CD14-positive monocyte (primary cell): ENCODE results near the gene MS4A7. TPM values are rescaled to one million over a fixed set of nuclear protein-coding genes. Genes with fewer than 3 reads are reported as not detected.

Experiments
- DNase-seq, 3 donors: peaks; one replicate each; pipeline ENCODE4 v3.0.0-alpha.2; 2011 to 2022
- H2AFZ ChIP-seq: 2 replicates; pipeline ENCODE4 v1.6.0; 2012; ENCODE audit warnings: mild to moderate bottlenecking, low read depth, low read length, inconsistent platforms; ENCODE audit not compliant: insufficient read depth, poor library complexity, severe bottlenecking
- H3K27ac ChIP-seq, 2 donors: 1 replicate in 1 of 2; 2 replicates in 1 of 2; pipeline ENCODE4 v1.5.1; 2012 to 2013; ENCODE audit warnings: low read length in 2 of 2, control low read depth in 1 of 2, inconsistent platforms in 1 of 2, low read depth in 1 of 2, mild to moderate bottlenecking in 1 of 2
- H3K27me3 ChIP-seq, 2 donors: one replicate each; pipeline versions ENCODE4 v1.6.0 to v1.6.1; 2011 to 2013; ENCODE audit warnings: low read length in 2 of 2; ENCODE audit not compliant: control insufficient read depth in 2 of 2, insufficient read depth in 2 of 2
- H3K36me3 ChIP-seq, 2 donors: replicated peaks in 1 of 2; 1 replicate in 1 of 2; 2 replicates in 1 of 2; pipeline versions ENCODE4 v1.5.1 to v1.6.1; 2012 to 2013; ENCODE audit warnings: low read length in 2 of 2, control low read depth in 1 of 2, inconsistent platforms in 1 of 2, mild to moderate bottlenecking in 1 of 2; ENCODE audit not compliant: insufficient read depth in 2 of 2, control insufficient read depth in 1 of 2
- H3K4me1 ChIP-seq, 2 donors: 1 replicate in 1 of 2; 2 replicates in 1 of 2; pipeline versions ENCODE4 v1.5.1 to v1.6.1; 2012 to 2013; ENCODE audit warnings: low read length in 2 of 2, control low read depth in 1 of 2, inconsistent platforms in 1 of 2, mild to moderate bottlenecking in 1 of 2, moderate library complexity in 1 of 2; ENCODE audit not compliant: insufficient read depth in 2 of 2, control insufficient read depth in 1 of 2
- H3K4me2 ChIP-seq: replicated peaks from 2 replicates; pipeline ENCODE3; 2012; ENCODE audit warnings: low read length, moderate library complexity, mild to moderate bottlenecking; ENCODE audit not compliant: poor library complexity, severe bottlenecking; ENCODE audit errors: extremely low read depth
- H3K4me3 ChIP-seq, 3 experiments: fragments of 200-600 bp in 1 of 3; sonication (generic) in 1 of 3; replicated peaks in 1 of 3; 1 replicate in 2 of 3; 2 replicates in 1 of 3; pipeline ENCODE4 v1.5.1; 2011 to 2013; ENCODE audit warnings: low read length in 3 of 3, mild to moderate bottlenecking in 3 of 3, control low read depth in 2 of 3, low read depth in 2 of 3, inconsistent platforms in 1 of 3, moderate library complexity in 1 of 3
- H3K79me2 ChIP-seq: 2 replicates; pipeline ENCODE4 v1.6.0; 2012; ENCODE audit warnings: mild to moderate bottlenecking, control low read depth, inconsistent platforms, low read length, moderate library complexity; ENCODE audit not compliant: insufficient read depth
- H3K9ac ChIP-seq: 2 replicates; pipeline ENCODE4 v1.6.0; 2017; ENCODE audit warnings: low read length, mild to moderate bottlenecking; ENCODE audit not compliant: insufficient read depth, poor library complexity, severe bottlenecking
- H3K9me3 ChIP-seq, 2 donors: replicated peaks in 1 of 2; 1 replicate in 1 of 2; 2 replicates in 1 of 2; pipeline versions ENCODE4 v1.5.1 to v1.6.1; 2012 to 2013; ENCODE audit warnings: low read length in 2 of 2, control low read depth in 1 of 2; ENCODE audit not compliant: control insufficient read depth in 1 of 2, insufficient read depth in 1 of 2
- H4K20me1 ChIP-seq: 2 replicates; pipeline ENCODE4 v1.6.0; 2012; ENCODE audit warnings: mild to moderate bottlenecking, low read length, control low read depth, moderate library complexity; ENCODE audit not compliant: insufficient read depth
- H3K27ac Mint-ChIP-seq, 7 donors: one replicate each; pipeline ENCODE4 v1.8.0; 2020; ENCODE audit warnings: mild to moderate bottlenecking in 7 of 7, mixed read lengths in 7 of 7, moderate library complexity in 6 of 7, inconsistent platforms in 2 of 7
- H3K27me3 Mint-ChIP-seq, 3 donors: one replicate each; pipeline ENCODE4 v1.8.0; 2021 to 2022; ENCODE audit warnings: low read depth in 3 of 3, mild to moderate bottlenecking in 3 of 3, mixed read lengths in 3 of 3, moderate library complexity in 3 of 3, inconsistent platforms in 1 of 3
- H3K36me3 Mint-ChIP-seq, 2 donors: one replicate each; pipeline ENCODE4 v1.8.0; 2020; ENCODE audit warnings: mixed read lengths in 2 of 2, inconsistent platforms in 1 of 2, mild to moderate bottlenecking in 1 of 2
- H3K4me1 Mint-ChIP-seq: one replicate; pipeline ENCODE4 v1.8.0; 2020; ENCODE audit warnings: mild to moderate bottlenecking, mixed read lengths
- H3K4me3 Mint-ChIP-seq, 2 donors: one replicate each; pipeline ENCODE4 v1.8.0; 2020; ENCODE audit warnings: mild to moderate bottlenecking in 2 of 2, mixed read lengths in 2 of 2, moderate library complexity in 1 of 2
- H3K9me3 Mint-ChIP-seq, 7 donors: one replicate each; pipeline ENCODE4 v1.8.0; 2020 to 2022; ENCODE audit warnings: mixed read lengths in 7 of 7, mild to moderate bottlenecking in 6 of 7, moderate library complexity in 6 of 7, inconsistent platforms in 2 of 7
- WGBS: methylation state at CpG from one replicate; pipeline ENCODE4 v1.1.5; 2013; ENCODE audit warnings: missing lambda C conversion rate; ENCODE audit not compliant: insufficient coverage; 5-methylcytosine and 5-hydroxymethylcytosine counted together
- intact Hi-C, 2 donors: fragments of 100-400 bp; cut with micrococcal nuclease; formaldehyde crosslinking; loops; one replicate each; pipeline versions ENCODE4 v1.15.0 to v1.15.1; 2023
- polyA plus RNA-seq, 3 donors: library from polyadenylated mRNA; depleted of rRNA in 1 of 3; unstranded in 2 of 3; stranded (reverse) in 1 of 3; fragments of 300-500 nt in 2 of 3; fragments of >200 nt in 1 of 3; fragmentation: Illumina TruSeq in 2 of 3; gene quantifications; 1 replicate in 2 of 3; 2 replicates in 1 of 3; pipeline ENCODE4 v1.2.3, GENCODE V29; 2012 to 2021
- TF ChIP-seq, protein P1 (sequence below): fragments of 200-600 bp; IDR thresholded peaks from one replicate; pipeline ENCODE4 v1.8.0; 2022; ENCODE audit warnings: antibody characterized with exemption, mild to moderate bottlenecking

Gene MS4A7
- polyA plus RNA-seq, 3 donors = 181 to 596 (median 504) TPM

GRCh38 chr11:60372767-60373166 is 5.6 kb upstream of the MS4A7 start:
- H3K4me2 ChIP-seq = no peak overlapping the region
- no peak overlapping the region for H3K27ac ChIP-seq
- no peaks in the 10 kb centered on the region for H3K36me3 ChIP-seq
- H3K27me3 Mint-ChIP-seq = peaks cover 0 to 4% (median 0%) of the 10 kb centered on the region in 3 donors
- no peaks in the 10 kb centered on the region for H3K27me3 ChIP-seq
- H3K4me1 ChIP-seq = peaks cover 51 to 62% of the 10 kb centered on the region in 2 donors
- DNase-seq = no peak
- H3K9me3 ChIP-seq = peaks cover 11 to 13% of the 10 kb centered on the region in 2 donors
- peaks cover 60% of the 10 kb centered on the region for H3K4me1 Mint-ChIP-seq
- peak overlapping the region in 2 of 7 donors; percentile 14 to 67 for H3K27ac Mint-ChIP-seq
- H3K9me3 Mint-ChIP-seq = peaks cover 7 to 20% (median 15%) of the 10 kb centered on the region in 7 donors
- H3K36me3 Mint-ChIP-seq = peaks cover 10 to 21% of the 10 kb centered on the region in 2 donors
- H4K20me1 ChIP-seq = no peaks in the 10 kb centered on the region
- no peak overlapping the region for H3K9ac ChIP-seq
- WGBS = 93% methylated on average over 3 of the region's 3 CpGs
- H2AFZ ChIP-seq = no peak overlapping the region
- TF ChIP-seq, protein P1, sequence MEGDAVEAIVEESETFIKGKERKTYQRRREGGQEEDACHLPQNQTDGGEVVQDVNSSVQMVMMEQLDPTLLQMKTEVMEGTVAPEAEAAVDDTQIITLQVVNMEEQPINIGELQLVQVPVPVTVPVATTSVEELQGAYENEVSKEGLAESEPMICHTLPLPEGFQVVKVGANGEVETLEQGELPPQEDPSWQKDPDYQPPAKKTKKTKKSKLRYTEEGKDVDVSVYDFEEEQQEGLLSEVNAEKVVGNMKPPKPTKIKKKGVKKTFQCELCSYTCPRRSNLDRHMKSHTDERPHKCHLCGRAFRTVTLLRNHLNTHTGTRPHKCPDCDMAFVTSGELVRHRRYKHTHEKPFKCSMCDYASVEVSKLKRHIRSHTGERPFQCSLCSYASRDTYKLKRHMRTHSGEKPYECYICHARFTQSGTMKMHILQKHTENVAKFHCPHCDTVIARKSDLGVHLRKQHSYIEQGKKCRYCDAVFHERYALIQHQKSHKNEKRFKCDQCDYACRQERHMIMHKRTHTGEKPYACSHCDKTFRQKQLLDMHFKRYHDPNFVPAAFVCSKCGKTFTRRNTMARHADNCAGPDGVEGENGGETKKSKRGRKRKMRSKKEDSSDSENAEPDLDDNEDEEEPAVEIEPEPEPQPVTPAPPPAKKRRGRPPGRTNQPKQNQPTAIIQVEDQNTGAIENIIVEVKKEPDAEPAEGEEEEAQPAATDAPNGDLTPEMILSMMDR = no peak
- no peaks in the 10 kb centered on the region for H3K79me2 ChIP-seq
- no peak overlapping the region for H3K4me3 ChIP-seq
- H3K4me3 Mint-ChIP-seq = no peak overlapping the region
- intact Hi-C loops = no loop called here

- no CpG with 5 or more reads among the region's 3 CpGs for WGBS
- Mint-ChIP-seq H3K36me3 (peaks cover 12 to 22% of the 10 kb centered on the region in 2 donors), H3K9me3 (peaks cover 0 to 8% (median 4%) of the 10 kb centered on the region in 7 donors), H3K27me3 (peaks cover 0 to 4% (median 0%) of the 10 kb centered on the region in 3 donors), H3K4me3 (no peak overlapping the region), H3K27ac (peak overlapping the region in 2 of 7 donors; percentile 45 to 98), H3K4me1 (peaks cover 74% of the 10 kb centered on the region)
- H3K27ac ChIP-seq = peak overlapping the region in 1 of 2 donors; percentile 47
- H3K27me3 ChIP-seq = no peaks in the 10 kb centered on the region
- H3K79me2 ChIP-seq = peaks cover 19% of the 10 kb centered on the region
- intact Hi-C loops = no loop called here
- no peak overlapping the region for H3K4me2 ChIP-seq
- H3K4me1 ChIP-seq = peaks cover 55 to 76% of the 10 kb centered on the region in 2 donors
- H3K9ac ChIP-seq = no peak overlapping the region
- no peak overlapping the region for H3K4me3 ChIP-seq
- H3K9me3 ChIP-seq = no peaks in the 10 kb centered on the region
- H4K20me1 ChIP-seq = no peaks in the 10 kb centered on the region
- DNase-seq = peak in 1 of 3 donors; percentile 37
- TF ChIP-seq, protein P1 = no peak
- H2AFZ ChIP-seq = no peak overlapping the region
- no peaks in the 10 kb centered on the region for H3K36me3 ChIP-seq
Observed at GRCh38 chr11:60375316-60375715, 3.0 kb upstream of the MS4A7 start.
